ENCODE measurements around the gene NOXRED1.

GRCh38 chr14:77426396-77426795, 3.1 kb upstream of the NOXRED1 start:
- no peak for TF ChIP-seq POLR2AphosphoS5 (IDR thresholded peaks at IDR 0.05; ENCODE audit: borderline replicate concordance, low read depth, low read length)
- TF ChIP-seq EZH2 (IDR thresholded peaks at IDR 0.05) = no peak
